AG10803 (cell line): ENCODE measurements around the gene STARD7.

Source experiments
- DNase-seq: peaks from one replicate; pipeline ENCODE4 v3.0.0; 2010; ENCODE audit warnings: low read depth
- H3K4me3 ChIP-seq: 2 replicates; pipeline ENCODE4 v1.5.1; 2011; ENCODE audit warnings: mild to moderate bottlenecking, low read length, control low read depth
- TF ChIP-seq, protein P1 (sequence below): conservative IDR thresholded peaks from 2 replicates; pipeline ENCODE4 v1.5.1; 2011; ENCODE audit warnings: mild to moderate bottlenecking, low read length, control low read depth, inconsistent platforms

STARD7 gene

DNA sequence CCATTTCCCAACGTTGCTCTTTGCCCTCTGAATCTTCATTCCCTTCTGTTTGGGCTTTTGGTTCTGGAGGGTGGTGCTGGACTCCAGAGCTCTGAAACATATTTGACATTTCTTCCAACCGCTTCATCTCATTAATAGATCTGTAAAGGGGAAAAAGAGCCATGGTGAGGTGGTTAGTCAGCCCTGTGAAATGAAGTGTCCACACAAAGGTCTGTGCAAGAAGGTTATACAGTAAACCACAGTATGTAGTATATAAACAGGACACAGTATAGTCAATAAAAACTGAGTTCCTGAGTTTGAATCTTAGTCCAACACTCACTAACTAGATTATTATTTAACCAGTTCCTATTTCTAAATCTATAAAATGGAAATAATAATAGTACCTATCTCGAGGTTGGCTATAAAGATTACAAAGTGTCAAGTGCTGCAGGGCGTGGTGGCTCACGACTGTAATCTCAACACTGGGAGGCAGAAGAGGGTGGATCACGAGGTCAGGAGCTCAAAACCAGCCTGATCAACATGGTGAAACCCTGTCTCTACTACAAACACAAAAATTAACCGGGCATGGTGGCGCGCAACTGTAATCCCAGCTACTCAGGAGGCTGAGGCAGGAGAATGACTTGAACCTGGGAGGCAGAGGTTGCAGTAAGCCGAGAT, 13.1 kb downstream of the STARD7 start:
- no peak overlapping the region for H3K4me3 ChIP-seq
- TF ChIP-seq, protein P1, sequence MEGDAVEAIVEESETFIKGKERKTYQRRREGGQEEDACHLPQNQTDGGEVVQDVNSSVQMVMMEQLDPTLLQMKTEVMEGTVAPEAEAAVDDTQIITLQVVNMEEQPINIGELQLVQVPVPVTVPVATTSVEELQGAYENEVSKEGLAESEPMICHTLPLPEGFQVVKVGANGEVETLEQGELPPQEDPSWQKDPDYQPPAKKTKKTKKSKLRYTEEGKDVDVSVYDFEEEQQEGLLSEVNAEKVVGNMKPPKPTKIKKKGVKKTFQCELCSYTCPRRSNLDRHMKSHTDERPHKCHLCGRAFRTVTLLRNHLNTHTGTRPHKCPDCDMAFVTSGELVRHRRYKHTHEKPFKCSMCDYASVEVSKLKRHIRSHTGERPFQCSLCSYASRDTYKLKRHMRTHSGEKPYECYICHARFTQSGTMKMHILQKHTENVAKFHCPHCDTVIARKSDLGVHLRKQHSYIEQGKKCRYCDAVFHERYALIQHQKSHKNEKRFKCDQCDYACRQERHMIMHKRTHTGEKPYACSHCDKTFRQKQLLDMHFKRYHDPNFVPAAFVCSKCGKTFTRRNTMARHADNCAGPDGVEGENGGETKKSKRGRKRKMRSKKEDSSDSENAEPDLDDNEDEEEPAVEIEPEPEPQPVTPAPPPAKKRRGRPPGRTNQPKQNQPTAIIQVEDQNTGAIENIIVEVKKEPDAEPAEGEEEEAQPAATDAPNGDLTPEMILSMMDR: no peak
- DNase-seq: peak; percentile 76

DNA sequence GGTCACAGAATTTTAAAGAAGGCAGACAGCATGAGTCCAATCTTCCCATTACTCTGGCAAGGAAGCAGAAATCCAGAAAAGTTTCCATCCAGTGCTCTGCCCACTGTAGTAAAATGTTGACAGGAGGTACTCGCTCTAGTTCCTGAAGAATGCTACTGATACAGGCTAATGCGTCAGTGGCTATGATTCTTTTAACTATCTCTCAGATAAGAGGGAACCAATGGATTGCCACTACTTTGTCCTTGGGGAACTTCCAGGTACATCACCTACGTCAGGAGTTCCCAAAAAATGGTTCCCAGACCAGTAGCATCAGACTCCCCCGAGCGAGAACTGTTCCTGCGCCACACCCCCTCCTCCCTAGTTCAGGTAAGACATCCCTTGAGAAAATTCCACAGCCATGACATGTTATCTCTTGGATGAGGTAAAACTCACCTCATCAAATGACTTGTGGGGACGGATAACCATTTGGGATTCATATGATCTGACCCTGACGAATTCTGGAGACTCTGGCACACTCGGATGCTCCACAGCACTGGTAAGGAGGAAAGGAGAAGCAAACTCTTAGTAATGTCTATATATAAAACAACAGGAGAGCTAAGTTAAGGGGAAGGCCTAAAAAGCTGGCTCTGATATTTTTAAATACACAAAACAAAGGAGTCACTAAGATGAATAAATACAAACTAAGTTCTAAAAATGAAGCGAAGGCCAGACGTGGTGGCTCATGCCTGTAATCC, 16.5 kb downstream of the STARD7 start:
- TF ChIP-seq, protein P1: no peak
- no peak for DNase-seq
- no peak overlapping the region for H3K4me3 ChIP-seq

DNA sequence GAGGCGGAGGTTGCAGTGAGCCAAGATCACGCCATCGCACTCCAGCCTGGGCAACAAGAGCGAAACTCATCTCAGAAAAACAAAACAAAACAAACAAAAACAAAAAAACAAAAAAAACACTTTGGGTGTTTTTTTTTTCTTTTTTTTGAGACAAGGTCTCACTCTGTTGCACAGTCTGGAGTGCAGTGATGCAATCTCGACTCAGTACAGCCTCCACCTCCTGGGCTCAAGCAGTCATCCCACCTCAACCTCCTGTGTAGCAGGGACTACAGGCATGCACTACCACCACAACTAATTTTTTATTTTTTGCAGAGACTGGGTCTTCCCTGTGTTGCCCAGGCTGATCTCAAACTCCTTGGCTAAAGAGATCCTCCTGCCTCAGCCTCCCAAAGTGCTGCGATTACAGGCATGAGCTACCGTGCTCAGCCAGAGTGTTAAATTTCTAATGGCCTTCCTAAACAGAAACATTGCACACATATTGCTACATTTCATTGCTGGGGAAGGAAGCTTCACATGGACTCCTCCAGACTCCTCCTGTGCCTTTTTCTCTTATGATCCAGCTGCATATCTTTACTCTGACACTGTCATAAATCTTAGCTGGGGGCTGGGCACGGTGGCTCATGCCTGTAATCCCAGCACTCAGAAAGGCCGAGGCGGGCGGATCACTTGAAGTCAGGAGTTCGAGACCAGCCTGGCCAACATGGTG, 19.7 kb downstream of the STARD7 start:
- TF ChIP-seq, protein P1: no peak
- no peak for DNase-seq
- H3K4me3 ChIP-seq: no peak overlapping the region

DNA sequence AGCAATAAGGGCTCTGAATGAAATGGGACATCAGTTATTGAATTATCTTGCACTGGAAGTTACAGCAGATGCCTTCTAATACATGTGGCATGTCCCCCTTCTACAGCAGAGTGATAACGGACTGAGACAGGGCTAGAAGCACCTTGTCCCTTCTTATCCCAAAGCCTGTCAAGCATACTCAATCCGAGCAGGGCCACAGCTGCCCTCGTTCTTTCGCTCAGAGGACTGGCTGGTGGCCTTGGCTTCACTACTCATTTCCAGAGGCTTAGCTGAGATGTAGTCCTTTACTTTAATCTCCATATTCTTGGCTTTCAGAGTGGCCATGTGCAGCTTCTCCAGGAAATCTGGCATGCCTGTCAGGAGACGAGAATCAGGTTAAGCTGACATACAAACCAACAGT, 22.1 kb downstream of the STARD7 start:
- H3K4me3 ChIP-seq: no peak overlapping the region
- no peak for DNase-seq
- TF ChIP-seq, protein P1: no peak

DNA sequence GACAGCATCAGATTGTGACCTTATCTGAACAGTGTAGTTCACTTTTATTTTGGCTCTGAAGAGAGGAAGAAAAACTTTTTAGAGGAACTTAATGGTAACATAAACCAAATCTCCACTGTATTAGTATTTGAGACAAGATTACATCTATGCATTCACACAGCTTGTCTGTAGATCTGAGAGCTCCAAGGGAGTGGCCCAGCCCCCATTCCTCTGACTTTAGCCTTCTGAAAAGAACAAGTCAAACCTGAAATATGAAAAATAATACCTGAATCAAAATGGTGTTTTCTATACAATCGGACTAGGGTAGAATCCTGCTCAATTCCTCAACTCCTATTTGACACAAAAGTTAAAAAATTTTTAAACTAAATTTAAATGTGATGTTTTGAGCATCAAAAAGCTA, 23.1 kb downstream of the STARD7 start:
- DNase-seq: no peak

DNA sequence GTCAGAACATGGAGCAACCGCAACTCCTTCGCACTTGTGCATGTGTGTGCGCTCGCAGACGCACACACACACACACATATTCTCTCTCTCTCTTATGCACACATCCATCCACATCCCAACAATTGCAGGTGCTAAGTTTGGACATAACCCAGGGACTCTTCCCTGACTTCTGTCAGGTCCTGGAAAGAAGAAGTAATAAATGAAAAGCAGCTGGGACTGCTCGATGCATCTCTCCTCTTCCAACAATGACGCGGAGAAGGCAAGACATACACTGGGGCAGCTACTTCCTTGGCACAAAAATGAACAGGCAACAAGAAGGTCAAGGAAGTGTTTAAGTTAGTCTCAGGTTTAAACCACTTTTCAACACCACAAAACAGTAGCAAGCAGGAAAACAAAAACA, 23.6 kb downstream of the STARD7 start:
- no peak overlapping the region for H3K4me3 ChIP-seq
- no peak for DNase-seq
- TF ChIP-seq, protein P1: no peak

More for the DNA sequence above, 23.1 kb downstream of the STARD7 start:
- H3K4me3 ChIP-seq: no peak overlapping the region
- TF ChIP-seq, protein P1: no peak
